ENCODE data around the gene SIGLEC9.

SIGLEC9 gene

GRCh38 chr19:51124729-51125128 is at the start of gene SIGLEC9:
Gene SIGLEC9, plus strand, starts transcription at chr19:51124906. Its CDS starts 69 bp downstream, at chr19:51124975.
- DNase-seq, result no peak

DNA sequence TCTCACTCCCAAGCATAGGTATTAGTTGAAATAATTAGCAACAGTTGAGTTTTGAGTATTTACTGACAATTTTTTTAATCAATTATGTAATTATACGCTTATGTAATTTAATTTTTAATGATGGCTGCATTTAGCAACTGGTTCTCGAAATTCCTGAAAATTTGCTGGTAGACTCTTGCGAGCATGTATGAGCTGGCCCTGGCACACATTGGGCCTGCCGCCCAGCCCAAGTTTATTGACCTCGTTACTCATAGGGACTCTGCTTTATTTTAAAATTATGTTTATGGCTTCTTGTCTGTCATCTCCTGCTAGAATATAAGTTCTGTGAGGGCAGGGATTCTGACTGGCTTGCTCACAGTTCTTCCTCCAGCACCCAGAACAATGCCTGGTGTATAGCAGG is 48.7 kb upstream of the SIGLEC9 start:
- no peak for DNase-seq

GRCh38 chr19:51076631-51077213 is 48.0 kb upstream of the SIGLEC9 start:
- DNase-seq, result no peak

DNA sequence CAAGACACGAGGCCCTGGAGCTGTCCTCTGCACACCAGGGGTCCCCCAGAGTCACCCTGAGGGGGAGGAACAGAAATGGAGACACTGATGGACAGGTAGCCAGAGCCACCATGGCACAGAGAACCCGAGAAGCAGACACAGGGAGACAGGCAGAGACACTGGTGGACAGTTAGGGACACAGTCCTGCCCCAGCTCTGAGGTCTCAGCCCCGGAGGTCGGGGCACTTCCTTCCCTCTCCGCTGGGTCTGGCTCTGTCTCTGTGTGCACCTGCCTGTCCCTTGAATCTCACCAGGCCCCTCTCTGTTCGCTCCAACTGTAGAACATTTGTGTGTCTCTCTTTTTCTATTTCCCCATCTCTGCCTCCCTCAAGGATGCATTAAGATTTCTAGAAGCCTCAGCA is 46.6 kb upstream of the SIGLEC9 start:
- no peak for DNase-seq

DNA sequence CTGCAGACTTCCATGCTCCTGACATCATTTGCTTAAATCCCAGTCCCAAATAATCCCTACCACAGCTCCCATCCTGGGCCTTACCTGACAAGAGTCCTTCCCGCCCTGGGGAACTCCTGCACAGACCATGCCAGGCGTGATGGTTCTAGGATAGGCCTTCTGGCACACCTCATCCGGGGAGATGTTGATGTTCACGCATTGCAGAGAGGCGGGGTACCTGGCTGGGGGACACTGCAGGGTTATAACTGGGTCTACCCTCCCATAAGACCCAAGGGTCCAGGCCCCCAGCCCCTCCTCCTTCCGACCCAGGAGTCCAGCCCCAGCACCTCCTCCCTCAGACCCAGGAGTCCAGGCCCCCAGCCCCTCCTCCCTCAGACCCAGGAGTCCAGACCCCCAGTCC is 46.0 kb upstream of the SIGLEC9 start:
- DNase-seq, result no peak

GRCh38 chr19:51079481-51080110 is 45.1 kb upstream of the SIGLEC9 start:
- DNase-seq, result no peak

GRCh38 chr19:51081476-51081875 is 43.2 kb upstream of the SIGLEC9 start:
- no peak for DNase-seq

- no peak for DNase-seq
These were observed 42.1 kb upstream of the SIGLEC9 start, which contains the start of gene KLK14 for GRCh38 chr19:51082611-51083010. Gene KLK14, minus strand, starts transcription at chr19:51082887. Its CDS starts 273 bp downstream, at chr19:51082614.

DNA sequence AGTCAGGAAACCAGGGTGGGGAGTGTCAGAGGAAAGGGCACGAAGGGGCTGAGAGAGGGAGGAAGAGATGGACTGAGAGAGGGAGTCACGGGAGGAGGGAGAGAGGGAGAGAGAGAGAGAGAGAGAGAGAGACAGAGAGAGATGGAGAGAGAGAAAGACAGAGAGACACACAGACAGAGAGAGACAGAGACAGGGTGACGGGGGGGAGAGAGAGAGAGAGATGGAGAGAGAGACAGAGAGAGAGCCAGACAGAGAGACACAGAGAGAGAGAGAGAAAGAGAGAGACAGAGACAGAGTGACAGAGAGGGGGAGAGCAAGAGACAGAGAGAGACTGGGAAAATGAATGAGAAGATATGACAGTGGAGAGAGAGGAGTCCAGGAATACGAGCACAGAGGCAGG is 41.5 kb upstream of the SIGLEC9 start:
- DNase-seq, result no peak

DNA sequence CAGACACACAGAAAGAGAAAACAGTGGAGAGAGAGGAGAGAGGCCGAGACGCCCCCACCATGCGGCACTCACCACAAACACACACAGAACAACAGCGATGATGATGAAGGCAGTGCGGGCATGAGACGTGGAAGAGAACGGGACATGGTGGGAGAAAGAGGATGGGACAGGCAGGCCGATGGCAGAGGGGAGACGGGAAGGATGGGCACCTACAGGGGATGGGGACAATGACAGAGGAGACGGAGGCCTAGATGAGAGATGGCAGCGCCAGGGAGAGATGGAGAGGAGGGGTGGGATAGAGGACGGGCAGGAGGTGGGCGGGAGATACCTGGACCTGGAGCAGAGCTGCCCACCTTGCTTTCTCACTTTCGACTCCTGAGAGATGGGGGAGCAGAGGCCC is 40.9 kb upstream of the SIGLEC9 start:
- no peak for DNase-seq

GRCh38 chr19:51084505-51084904 is 40.2 kb upstream of the SIGLEC9 start:
- DNase-seq, result no peak

DNA sequence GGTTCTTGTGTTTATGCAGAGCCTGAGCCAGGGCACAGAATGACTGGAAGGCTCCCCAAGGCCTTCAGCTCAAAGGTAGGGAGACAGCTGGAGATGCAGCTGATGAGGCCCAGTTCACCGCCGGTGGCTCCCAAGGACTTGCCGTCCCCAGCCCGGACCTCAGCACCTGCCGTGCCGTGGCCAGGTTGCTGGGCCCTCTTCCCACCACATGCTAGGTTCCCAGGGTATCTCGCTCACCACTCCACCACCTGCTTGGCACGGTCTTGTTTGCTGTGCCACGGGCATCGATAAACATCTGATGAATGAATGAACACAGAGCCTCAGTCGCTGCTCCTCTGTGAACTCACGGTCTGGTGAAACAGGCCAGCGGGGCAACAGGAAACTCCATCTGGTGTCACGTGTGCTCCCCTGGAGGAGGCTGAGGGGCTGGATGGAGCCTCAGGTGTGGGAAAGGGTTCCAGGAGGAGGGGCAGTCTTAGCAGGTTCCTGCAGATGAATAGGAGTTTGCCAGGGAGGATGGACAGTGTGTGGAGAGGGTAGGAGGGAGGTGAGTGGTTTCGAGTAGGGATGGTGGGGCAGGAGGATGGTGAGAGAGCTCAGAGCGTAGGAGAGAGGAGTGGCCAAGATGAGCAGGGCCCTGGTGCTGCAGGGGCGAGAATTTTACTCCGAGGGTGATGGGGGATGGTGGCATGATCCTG is 38.4 kb upstream of the SIGLEC9 start:
- no peak for DNase-seq

GRCh38 chr19:51089786-51090185 is 34.9 kb upstream of the SIGLEC9 start:
- no peak for DNase-seq

DNA sequence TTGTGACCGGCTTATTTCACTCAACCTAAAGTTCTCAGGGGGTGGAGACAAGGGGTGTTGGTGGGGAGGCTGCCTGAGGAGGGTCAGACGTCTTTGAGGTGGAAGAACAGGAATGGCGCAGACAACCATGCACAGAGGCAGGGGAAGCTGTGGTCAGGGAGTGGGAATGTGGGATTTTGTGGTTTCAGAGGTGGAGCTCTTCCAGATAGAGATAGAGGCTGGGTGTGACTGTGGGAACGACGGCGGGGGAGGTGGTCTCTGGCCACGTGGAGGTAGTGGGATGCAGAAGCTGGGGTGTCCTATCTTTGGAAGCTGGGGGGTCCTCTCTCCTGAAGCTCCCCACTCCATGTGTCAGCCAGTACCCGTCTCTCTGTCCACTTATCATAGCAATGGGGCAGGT is 34.2 kb upstream of the SIGLEC9 start:
- DNase-seq, result no peak

DNA sequence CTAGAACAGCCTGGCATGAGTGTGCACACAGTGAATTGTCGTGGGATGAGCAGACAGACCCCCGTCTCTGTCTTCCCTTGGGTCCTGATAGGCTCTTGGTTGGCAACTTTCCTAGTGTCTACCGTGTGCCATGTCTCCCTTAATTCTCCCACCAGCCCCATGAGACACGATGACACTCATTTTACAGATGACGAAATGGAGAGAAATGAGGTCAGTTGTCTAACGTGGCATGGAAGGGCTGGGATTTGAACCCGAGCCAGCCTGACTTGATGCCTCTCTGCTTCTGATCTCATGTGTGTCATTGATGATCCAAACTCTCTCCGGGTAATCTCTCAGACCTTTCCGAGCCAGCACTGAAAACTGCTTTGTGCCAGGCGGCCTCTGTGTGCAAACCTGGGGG is 33.6 kb upstream of the SIGLEC9 start:
- no peak for DNase-seq

- no peak for DNase-seq
These were observed 32.5 kb upstream of the SIGLEC9 start for GRCh38 chr19:51091895-51092873.

DNA sequence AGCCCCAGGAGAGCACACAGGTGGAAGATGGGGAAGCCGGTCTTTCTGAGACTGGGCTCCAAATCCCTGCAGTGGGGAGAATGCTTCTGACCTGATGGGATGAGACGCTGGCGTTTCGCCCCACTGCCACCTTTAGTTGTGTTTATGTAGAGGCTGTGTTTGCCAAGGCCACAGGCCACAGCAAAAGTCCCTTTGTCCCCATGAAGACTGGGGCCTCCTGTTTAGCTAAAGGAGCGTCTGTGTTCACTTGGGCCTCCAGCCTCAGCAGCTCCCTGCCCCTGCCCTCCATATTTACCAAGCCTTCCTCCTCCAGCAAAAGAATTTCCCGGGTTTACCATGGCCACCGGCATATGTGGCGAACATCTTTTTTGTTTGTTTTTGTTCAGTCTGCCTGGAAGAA is 31.6 kb upstream of the SIGLEC9 start:
- DNase-seq, result no peak

- DNase-seq, result no peak
These were observed 31.0 kb upstream of the SIGLEC9 start for GRCh38 chr19:51093510-51094345.

DNA sequence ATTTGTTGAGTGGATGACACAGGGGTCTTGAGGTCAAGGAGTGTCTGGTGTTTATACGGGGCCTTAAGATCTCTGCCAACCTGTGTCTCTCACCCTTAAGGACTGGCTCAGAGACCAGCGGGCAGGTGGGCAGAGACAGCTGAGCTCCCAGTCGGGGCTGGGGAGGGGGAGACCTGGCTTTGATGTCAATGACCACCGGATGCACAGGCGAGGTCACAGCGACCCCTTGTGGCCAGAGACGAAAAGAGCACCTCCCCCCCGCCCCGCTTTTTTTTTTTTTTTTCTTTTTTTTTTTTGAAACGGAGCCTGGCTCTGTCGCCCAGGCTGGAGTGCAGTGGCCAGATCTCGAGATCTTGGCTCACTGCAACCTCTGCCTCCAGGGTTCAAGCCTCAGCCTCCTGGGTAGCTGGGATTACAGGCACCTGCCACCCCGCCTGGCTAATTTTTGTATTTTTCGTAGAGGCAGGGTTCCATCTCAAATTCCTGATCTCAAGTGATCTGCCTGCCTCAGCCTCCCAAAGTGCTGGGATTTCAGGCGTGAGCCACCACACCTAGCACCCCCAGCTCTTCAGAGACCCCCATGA is 29.9 kb upstream of the SIGLEC9 start:
- no peak for DNase-seq

GRCh38 chr19:51096473-51097165 is 28.1 kb upstream of the SIGLEC9 start:
- no peak for DNase-seq

DNA sequence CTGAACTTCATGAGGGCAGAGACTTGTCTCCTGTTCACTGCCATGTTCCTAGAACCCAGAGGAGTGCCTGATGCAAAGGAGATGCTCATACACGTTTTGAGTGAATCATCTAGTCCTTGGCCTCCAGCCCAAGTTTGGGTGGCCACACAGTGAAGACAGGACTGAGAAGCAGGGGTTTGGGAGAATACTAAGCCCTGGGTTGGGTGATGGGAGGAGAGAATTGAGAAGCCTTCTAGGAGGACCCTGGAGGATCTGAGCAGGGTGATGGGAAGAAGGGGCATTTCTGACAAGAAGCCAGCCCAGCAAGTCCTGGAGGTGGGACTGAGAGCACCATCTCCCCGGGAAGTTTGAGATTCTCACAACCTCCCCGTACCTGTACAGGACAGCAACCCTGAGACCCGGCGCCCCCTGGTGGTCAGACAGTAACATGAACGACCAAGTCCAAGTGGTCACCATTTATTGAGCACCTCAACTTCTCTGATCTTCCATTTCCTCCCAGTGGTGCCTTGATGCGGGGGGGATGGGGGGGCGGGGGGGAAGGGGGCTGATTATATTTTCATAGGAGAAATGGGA is 27.5 kb upstream of the SIGLEC9 start:
- DNase-seq, result no peak

All from NCI-H2081 treated with DMSO at 0.1 percent for 48 hours (cell line).